ENCODE measurements around the gene SLC8A1. TPM values are rescaled to one million over a fixed set of nuclear protein-coding genes. Genes with fewer than 3 reads are reported as not detected.

SLC8A1 gene
- polyA plus RNA-seq, 3 donors, result 16.9 to 18.2 (median 18.0) TPM

DNA sequence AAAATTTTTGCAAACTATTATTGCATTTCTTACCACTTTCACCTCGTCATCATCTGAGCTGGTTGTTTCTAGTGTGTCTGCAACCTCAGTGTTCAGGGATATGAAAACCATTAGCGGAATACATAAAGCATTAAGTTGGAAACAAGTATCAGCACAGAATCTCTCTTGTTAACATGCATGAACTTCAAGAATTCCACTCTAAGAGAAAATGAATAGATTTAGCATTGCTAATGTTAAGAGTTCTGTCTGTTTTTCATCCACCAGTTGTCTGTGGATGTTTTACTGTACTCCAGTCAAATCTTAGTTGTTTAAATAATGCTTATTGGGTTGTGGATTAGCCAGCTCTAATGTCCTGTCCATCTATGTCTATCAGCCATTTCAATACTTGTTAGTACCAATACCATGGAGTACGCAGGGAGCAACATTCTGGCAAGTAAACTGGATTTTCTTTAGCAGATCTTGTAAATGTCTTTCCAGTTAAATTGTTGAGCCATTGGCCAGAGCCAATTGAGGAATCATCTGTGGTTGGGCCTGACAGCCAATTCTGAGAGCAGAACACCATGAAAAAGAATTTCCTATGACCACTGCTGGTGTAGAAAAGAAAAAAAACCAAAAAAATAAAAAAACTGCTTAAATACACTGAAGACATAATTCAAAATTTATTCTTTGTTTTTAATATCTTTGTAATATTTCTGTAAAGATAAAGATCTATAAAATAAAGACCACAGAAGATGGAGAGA lies 82.5 kb downstream of the SLC8A1 start:
- Histone ChIP-seq H3K27ac (ENCODE audit: low read depth in 1 of 2, low read length in 2 of 2) (no peak overlapping the region), H3K9me3 (replicated peaks in 1 of 2; ENCODE audit: control insufficient read depth in 1 of 2, insufficient read depth in 1 of 2, low read length in 2 of 2) (no peaks in the 10 kb centered on the region), H2AFZ (ENCODE audit: insufficient read depth, low read depth, low read length, poor library complexity, severe bottlenecking) (no peak overlapping the region), H4K20me1 (ENCODE audit: insufficient read depth, low read length) (peaks cover 91% of the 10 kb centered on the region), H3K27me3 (ENCODE audit: control insufficient read depth in 2 of 2, insufficient read depth in 2 of 2, low read length in 2 of 2) (no peaks in the 10 kb centered on the region), H3K79me2 (ENCODE audit: insufficient read depth, low read length) (peaks cover 72% of the 10 kb centered on the region), H3K4me2 (replicated peaks; ENCODE audit: extremely low read depth, low read length, poor library complexity, severe bottlenecking) (no peak overlapping the region), H3K36me3 (replicated peaks in 1 of 2; ENCODE audit: control insufficient read depth in 1 of 2, insufficient read depth in 2 of 2, low read length in 2 of 2) (peaks cover 0 to 11% of the 10 kb centered on the region in 2 donors), H3K4me1 (ENCODE audit: control insufficient read depth in 1 of 2, insufficient read depth in 2 of 2, low read length in 2 of 2) (peaks cover 6 to 20% of the 10 kb centered on the region in 2 donors), H3K9ac (ENCODE audit: insufficient read depth, low read length, poor library complexity, severe bottlenecking) (no peak overlapping the region), H3K4me3 (replicated peaks in 1 of 3; ENCODE audit: low read depth in 2 of 3, low read length in 3 of 3) (no peak overlapping the region)
- TF ChIP-seq, protein P1, sequence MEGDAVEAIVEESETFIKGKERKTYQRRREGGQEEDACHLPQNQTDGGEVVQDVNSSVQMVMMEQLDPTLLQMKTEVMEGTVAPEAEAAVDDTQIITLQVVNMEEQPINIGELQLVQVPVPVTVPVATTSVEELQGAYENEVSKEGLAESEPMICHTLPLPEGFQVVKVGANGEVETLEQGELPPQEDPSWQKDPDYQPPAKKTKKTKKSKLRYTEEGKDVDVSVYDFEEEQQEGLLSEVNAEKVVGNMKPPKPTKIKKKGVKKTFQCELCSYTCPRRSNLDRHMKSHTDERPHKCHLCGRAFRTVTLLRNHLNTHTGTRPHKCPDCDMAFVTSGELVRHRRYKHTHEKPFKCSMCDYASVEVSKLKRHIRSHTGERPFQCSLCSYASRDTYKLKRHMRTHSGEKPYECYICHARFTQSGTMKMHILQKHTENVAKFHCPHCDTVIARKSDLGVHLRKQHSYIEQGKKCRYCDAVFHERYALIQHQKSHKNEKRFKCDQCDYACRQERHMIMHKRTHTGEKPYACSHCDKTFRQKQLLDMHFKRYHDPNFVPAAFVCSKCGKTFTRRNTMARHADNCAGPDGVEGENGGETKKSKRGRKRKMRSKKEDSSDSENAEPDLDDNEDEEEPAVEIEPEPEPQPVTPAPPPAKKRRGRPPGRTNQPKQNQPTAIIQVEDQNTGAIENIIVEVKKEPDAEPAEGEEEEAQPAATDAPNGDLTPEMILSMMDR (IDR thresholded peaks at IDR 0.05), result no peak
- no peak for DNase-seq
- Mint-ChIP-seq H3K27ac (no peak overlapping the region), H3K27me3 (ENCODE audit: low read depth in 3 of 3) (no peaks in the 10 kb centered on the region), H3K36me3 (peaks cover 13 to 30% of the 10 kb centered on the region in 2 donors), H3K4me1 (peaks cover 37% of the 10 kb centered on the region), H3K9me3 (peaks cover 0 to 3% (median 0%) of the 10 kb centered on the region in 7 donors), H3K4me3 (no peak overlapping the region)
- no CpG with 5 or more reads among the region's 3 CpGs for WGBS (ENCODE audit: insufficient coverage)
- intact Hi-C loops (cut with micrococcal nuclease), result no loop called here

DNA sequence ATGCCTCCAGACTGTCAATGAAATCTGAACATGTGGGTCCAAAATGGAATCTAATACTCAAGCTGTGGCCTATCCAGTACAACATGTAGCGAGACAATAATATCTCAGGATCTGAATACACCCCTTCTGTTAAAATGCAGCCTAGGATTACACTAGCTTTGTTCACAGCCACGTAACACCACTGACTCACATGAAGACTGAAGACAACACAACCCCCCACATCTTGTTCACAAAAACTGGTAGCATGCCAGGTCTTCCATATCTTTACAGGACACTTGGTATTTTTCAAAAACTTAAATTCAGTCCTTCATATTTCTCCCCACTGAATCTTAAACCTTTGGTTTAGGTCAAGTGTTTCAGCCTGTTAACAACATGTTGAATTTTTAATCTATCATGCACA lies 84.2 kb downstream of the SLC8A1 start:
- H3K4me2 ChIP-seq (replicated peaks; ENCODE audit: extremely low read depth, low read length, poor library complexity, severe bottlenecking), result no peak overlapping the region
- intact Hi-C loops (cut with micrococcal nuclease), result no loop called here
- Mint-ChIP-seq H3K27me3 (ENCODE audit: low read depth in 3 of 3) (no peaks in the 10 kb centered on the region), H3K4me1 (peaks cover 32% of the 10 kb centered on the region), H3K27ac (no peak overlapping the region), H3K36me3 (peaks cover 13 to 25% of the 10 kb centered on the region in 2 donors), H3K4me3 (no peak overlapping the region), H3K9me3 (peaks cover 0 to 3% (median 0%) of the 10 kb centered on the region in 7 donors)
- H3K36me3 ChIP-seq (replicated peaks in 1 of 2; ENCODE audit: control insufficient read depth in 1 of 2, insufficient read depth in 2 of 2, low read length in 2 of 2), result peaks cover 0 to 11% of the 10 kb centered on the region in 2 donors
- H2AFZ ChIP-seq (ENCODE audit: insufficient read depth, low read depth, low read length, poor library complexity, severe bottlenecking), result no peak overlapping the region
- no peaks in the 10 kb centered on the region for H3K27me3 ChIP-seq (ENCODE audit: control insufficient read depth in 2 of 2, insufficient read depth in 2 of 2, low read length in 2 of 2)
- TF ChIP-seq, protein P1 (IDR thresholded peaks at IDR 0.05), result no peak
- no peak overlapping the region for H3K27ac ChIP-seq (ENCODE audit: low read depth in 1 of 2, low read length in 2 of 2)
- no peak for DNase-seq
- no peaks in the 10 kb centered on the region for H3K9me3 ChIP-seq (replicated peaks in 1 of 2; ENCODE audit: control insufficient read depth in 1 of 2, insufficient read depth in 1 of 2, low read length in 2 of 2)
- H3K4me3 ChIP-seq (replicated peaks in 1 of 3; ENCODE audit: low read depth in 2 of 3, low read length in 3 of 3), result no peak overlapping the region
- WGBS (ENCODE audit: insufficient coverage), result 95% methylated on average over 2 of the region's 2 CpGs
- H4K20me1 ChIP-seq (ENCODE audit: insufficient read depth, low read length), result peaks cover 93% of the 10 kb centered on the region
- peaks cover 6 to 17% of the 10 kb centered on the region in 2 donors for H3K4me1 ChIP-seq (ENCODE audit: control insufficient read depth in 1 of 2, insufficient read depth in 2 of 2, low read length in 2 of 2)
- H3K9ac ChIP-seq (ENCODE audit: insufficient read depth, low read length, poor library complexity, severe bottlenecking), result no peak overlapping the region
- H3K79me2 ChIP-seq (ENCODE audit: insufficient read depth, low read length), result peaks cover 79% of the 10 kb centered on the region

Measured in CD14-positive monocyte (primary cell).